ENCODE data around the gene ZHX3. TPM values are rescaled to one million over a fixed set of nuclear protein-coding genes. Genes with fewer than 3 reads are reported as not detected.
A peak's percentile ranks its signal among the peaks of the same experiment; 100 is the strongest.

ZHX3 gene
- total RNA-seq, 4 donors from 2014 or later: 57.8 to 74.8 (median 60.5) TPM

DNA sequence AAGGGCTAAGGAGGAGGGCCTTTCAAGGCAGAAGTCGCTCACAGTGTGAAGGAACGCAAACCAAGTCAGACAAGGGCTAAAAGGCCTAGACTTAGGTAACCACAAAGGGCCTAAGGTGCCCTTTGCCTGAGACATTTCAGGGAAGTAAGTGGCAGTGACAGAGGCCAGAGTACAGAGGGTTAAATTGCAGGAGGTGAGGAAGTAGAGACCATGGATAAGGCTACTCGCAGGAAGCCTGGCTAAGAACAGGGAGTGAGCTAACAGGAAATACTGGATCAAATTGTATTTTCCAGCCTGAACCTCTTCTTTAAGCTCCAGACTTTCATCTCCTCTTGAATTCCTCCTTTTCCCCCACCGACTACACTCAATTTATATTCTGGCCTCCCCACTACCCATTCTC lies 16.6 kb downstream of the ZHX3 start:
- no peak for DNase-seq
- no peak overlapping the region for H3K4me3 ChIP-seq (replicated peaks in 1 of 3)
- peaks cover 18 to 23% of the 10 kb centered on the region in 2 donors for H3K4me1 ChIP-seq
- H3K9me3 ChIP-seq: no peaks in the 10 kb centered on the region
- H3K27ac ChIP-seq: peak overlapping the region in 1 of 3 donors; percentile 13
- WGBS, 2 donors: 82 to 86% methylated on average over 4 of the region's 4 CpGs
- no peaks in the 10 kb centered on the region for H3K27me3 ChIP-seq
- intact Hi-C loops (cut with DNase I): no loop called here
- no peak for TF ChIP-seq POLR2A (IDR thresholded peaks at IDR 0.05)
- TF ChIP-seq, protein P1, sequence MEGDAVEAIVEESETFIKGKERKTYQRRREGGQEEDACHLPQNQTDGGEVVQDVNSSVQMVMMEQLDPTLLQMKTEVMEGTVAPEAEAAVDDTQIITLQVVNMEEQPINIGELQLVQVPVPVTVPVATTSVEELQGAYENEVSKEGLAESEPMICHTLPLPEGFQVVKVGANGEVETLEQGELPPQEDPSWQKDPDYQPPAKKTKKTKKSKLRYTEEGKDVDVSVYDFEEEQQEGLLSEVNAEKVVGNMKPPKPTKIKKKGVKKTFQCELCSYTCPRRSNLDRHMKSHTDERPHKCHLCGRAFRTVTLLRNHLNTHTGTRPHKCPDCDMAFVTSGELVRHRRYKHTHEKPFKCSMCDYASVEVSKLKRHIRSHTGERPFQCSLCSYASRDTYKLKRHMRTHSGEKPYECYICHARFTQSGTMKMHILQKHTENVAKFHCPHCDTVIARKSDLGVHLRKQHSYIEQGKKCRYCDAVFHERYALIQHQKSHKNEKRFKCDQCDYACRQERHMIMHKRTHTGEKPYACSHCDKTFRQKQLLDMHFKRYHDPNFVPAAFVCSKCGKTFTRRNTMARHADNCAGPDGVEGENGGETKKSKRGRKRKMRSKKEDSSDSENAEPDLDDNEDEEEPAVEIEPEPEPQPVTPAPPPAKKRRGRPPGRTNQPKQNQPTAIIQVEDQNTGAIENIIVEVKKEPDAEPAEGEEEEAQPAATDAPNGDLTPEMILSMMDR (IDR thresholded peaks at IDR 0.05): no peak
- H3K36me3 ChIP-seq: no peaks in the 10 kb centered on the region

DNA sequence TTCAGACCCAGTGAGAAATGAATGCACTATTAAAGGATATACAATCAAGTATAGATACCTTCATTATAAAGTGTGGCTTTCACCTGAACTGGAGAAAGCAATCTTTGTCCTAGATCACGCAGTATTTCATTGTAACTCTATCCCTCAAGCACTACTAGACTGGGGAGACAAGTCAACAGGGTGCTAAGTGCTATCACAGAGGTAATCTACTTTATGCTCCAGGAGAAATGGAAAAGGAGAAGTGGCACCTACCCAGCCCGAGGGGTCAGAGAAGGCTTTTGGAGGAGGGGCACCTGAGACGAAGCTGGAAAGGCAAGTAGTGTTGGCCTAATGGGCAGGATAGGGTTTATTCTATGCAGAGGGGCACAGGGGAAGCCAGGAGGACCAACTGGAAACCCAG lies 17.1 kb downstream of the ZHX3 start:
- no peak for TF ChIP-seq POLR2A (IDR thresholded peaks at IDR 0.05)
- TF ChIP-seq, protein P1 (IDR thresholded peaks at IDR 0.05): no peak
- DNase-seq: peak; percentile 24 to 35
- H3K4me1 ChIP-seq: peaks cover 18 to 23% of the 10 kb centered on the region in 2 donors
- H3K36me3 ChIP-seq: no peaks in the 10 kb centered on the region
- 37 to 44% methylated on average over 3 of the region's 3 CpGs for WGBS, 2 donors
- H3K4me3 ChIP-seq (replicated peaks in 1 of 3): no peak overlapping the region
- intact Hi-C loops (cut with DNase I): no loop called here
- H3K9me3 ChIP-seq: no peaks in the 10 kb centered on the region
- H3K27me3 ChIP-seq: no peaks in the 10 kb centered on the region
- peak overlapping the region in 1 of 3 donors; percentile 13 for H3K27ac ChIP-seq

DNA sequence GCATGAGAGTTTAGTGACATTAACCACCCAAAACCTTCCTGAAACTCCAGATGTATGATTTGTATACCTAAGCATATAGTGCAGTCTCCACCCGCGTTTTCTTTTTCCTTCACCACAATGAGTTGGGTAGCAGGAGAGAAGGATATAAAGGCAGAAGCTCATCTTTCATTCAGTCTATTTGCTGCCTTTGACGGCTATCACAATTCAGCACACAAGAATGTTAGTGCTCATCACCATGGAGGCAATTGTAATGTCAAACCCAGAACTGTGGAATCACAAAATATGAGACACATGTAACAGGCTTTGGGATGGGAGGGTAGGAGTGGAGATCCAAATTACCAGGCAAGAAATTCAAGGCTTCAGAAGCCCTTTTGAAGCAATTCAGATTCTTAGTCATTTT lies 17.6 kb downstream of the ZHX3 start:
- Histone ChIP-seq H3K4me3 (replicated peaks in 1 of 3) (no peak overlapping the region), H3K36me3 (no peaks in the 10 kb centered on the region), H3K4me1 (peaks cover 15 to 23% of the 10 kb centered on the region in 2 donors), H3K27ac (no peak overlapping the region), H3K27me3 (no peaks in the 10 kb centered on the region), H3K9me3 (no peaks in the 10 kb centered on the region)
- DNase-seq: no peak
- intact Hi-C loops (cut with DNase I): no loop called here
- WGBS, 2 donors: 90 to 92% methylated on average over 3 of the region's 3 CpGs
- TF ChIP-seq POLR2A (IDR thresholded peaks at IDR 0.05): no peak
- TF ChIP-seq, protein P1 (IDR thresholded peaks at IDR 0.05): no peak

DNA sequence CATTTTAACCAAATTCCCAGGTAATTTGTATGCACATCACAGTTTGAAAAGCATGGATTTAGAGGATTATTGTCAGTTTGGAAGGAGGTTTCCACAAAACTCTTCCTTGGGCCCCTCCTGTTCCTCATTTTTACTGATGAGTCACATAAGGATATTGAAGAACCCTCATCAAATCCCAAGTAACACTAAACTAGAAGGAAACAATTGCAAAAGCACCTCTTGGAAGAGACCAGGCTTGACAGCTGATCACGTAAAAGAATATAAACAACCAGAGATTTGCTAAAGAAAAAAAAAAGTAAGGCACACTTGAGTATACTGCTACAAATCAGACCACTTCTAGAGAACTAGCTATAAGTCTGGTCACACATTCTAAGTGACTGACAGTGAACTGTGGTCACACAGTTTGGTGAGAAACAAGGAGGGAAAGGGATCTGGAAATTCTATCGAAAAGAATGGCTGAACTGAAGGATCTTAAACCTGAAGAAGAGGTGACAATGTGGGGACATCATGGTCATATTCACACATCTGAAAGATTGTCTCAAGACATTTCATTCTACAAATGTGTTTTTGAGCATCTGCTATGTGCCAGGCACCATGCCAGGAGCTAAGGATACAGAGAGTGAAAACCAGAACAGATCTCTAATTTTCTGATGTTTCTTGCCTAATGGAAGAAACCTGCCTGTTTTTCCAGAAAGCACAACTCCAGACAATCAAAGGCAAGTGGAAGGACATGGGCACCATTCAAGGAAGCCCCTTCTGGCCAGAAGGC lies 24.1 kb downstream of the ZHX3 start:
- no peak overlapping the region for H3K27ac ChIP-seq
- no peak for TF ChIP-seq POLR2A (IDR thresholded peaks at IDR 0.05)
- TF ChIP-seq, protein P1 (IDR thresholded peaks at IDR 0.05): no peak
- no peaks in the 10 kb centered on the region for H3K9me3 ChIP-seq
- DNase-seq: peak in 1 of 2 donors; percentile 28
- 66 to 67% methylated on average over 2 of the region's 2 CpGs for WGBS, 2 donors
- H3K36me3 ChIP-seq: no peaks in the 10 kb centered on the region
- intact Hi-C loops (cut with DNase I): no loop called here
- no peak overlapping the region for H3K4me3 ChIP-seq (replicated peaks in 1 of 3)
- peaks cover 5 to 25% of the 10 kb centered on the region in 2 donors for H3K4me1 ChIP-seq
- H3K27me3 ChIP-seq: no peaks in the 10 kb centered on the region

DNA sequence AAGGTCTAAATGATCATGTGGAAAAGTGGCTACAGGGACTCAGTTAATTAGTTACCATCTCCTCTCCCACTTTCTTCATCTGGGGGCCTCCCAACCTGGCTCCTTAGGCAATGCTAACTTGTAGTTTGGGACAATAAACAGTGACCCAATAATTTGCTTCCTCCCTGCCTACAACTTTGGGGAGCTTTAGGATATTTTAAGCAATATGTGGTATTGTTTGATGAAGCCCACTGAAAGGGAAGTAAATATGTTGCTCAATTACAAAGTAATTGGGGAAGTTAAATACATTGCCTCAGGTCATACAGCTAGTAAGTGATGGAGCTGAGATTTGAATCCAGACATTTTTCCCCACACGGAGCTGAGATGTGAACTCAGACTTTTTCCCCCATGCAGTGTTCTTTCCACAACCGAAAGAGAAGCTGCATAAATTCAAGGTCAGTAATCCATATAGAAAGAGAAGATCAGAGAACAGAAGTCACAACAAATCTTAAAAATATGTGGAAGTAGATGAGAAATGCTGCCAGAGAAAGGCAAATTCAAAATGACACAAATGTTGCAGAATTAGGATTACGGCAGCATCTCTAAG lies 26.6 kb downstream of the ZHX3 start:
- no peaks in the 10 kb centered on the region for H3K9me3 ChIP-seq
- whole genome bisulfite sequencing, 2 donors: 77 to 88% methylated on average over 3 of the region's 3 CpGs
- H3K36me3 ChIP-seq: no peaks in the 10 kb centered on the region
- intact Hi-C loops (cut with DNase I): no loop called here
- no peaks in the 10 kb centered on the region for H3K27me3 ChIP-seq
- H3K4me1 ChIP-seq: peaks cover 5 to 20% of the 10 kb centered on the region in 2 donors
- DNase-seq: no peak
- H3K4me3 ChIP-seq (replicated peaks in 1 of 3): no peak overlapping the region
- H3K27ac ChIP-seq: no peak overlapping the region
- TF ChIP-seq, protein P1 (IDR thresholded peaks at IDR 0.05): no peak
- no peak for TF ChIP-seq POLR2A (IDR thresholded peaks at IDR 0.05)
